22Rv1 (cell line): ENCODE data around the gene EPGN.
"Not testable (repeated sequence)": the region's sequence is repeated elsewhere in the genome, so short reads cannot be mapped to it uniquely, and the experiment has no call there.

Experiments used
- H3K27ac ChIP-seq: fragments of 450-650 bp; 2 replicates; pipeline ENCODE4 v1.5.1; 2017
- ZFX ChIP-seq: fragments of 450-650 bp; IDR thresholded peaks from 2 replicates; pipeline ENCODE4 v1.6.1; 2017; ENCODE audit warnings: antibody characterized with exemption, borderline replicate concordance
- TF ChIP-seq, protein P1 (sequence below): fragments of 450-650 bp; IDR thresholded peaks from 2 replicates; pipeline ENCODE4 v1.5.1; 2017; ENCODE audit warnings: mild to moderate bottlenecking

The EPGN gene

DNA sequence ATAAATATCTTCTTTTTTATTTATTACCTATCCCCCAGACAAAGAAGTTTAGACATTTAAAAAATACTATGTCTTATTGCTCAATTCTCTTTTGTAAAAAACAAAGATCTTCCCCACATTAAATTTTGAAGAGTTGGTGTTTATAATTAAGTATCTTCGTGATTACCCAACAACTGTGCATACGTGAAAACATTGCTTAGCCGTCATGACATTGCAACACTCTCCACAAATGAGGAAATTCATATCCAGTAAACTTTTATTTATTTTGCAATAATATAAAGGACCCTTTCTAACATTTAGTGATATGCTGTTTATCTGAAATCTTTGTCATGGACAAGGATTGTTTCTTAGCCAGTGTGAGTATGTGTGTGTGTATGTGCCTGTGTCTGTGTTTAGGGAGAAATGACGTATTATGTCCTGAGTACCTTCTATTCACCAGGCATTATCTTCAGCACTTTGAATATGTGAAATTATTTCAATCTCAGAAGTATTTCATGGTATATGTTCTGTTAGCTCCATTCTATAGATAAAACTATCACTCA, 30.6 kb downstream of the EPGN start:
- TF ChIP-seq, protein P1, sequence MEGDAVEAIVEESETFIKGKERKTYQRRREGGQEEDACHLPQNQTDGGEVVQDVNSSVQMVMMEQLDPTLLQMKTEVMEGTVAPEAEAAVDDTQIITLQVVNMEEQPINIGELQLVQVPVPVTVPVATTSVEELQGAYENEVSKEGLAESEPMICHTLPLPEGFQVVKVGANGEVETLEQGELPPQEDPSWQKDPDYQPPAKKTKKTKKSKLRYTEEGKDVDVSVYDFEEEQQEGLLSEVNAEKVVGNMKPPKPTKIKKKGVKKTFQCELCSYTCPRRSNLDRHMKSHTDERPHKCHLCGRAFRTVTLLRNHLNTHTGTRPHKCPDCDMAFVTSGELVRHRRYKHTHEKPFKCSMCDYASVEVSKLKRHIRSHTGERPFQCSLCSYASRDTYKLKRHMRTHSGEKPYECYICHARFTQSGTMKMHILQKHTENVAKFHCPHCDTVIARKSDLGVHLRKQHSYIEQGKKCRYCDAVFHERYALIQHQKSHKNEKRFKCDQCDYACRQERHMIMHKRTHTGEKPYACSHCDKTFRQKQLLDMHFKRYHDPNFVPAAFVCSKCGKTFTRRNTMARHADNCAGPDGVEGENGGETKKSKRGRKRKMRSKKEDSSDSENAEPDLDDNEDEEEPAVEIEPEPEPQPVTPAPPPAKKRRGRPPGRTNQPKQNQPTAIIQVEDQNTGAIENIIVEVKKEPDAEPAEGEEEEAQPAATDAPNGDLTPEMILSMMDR: no peak
- no peak for TF ChIP-seq ZFX
- no peak overlapping the region for H3K27ac ChIP-seq

DNA sequence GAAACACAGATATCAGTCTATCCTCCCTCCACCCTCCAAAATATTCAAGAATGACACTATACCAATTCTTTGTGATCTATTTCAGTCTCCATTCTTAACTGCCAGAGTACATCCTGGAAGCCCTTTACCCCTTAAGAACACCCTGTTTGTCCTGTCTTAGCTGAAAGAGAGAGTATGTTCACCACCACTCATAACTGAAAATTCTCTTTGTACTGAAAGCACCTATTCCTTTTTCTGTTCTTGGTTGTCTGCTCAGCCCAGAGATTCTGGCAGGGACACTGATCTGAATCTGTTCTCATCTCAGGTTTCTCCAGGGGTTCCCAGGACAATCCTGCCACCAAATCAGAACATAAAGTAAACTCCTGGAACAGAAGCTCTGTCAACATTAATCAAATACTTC, 31.2 kb downstream of the EPGN start:
- TF ChIP-seq, protein P1: no peak
- TF ChIP-seq ZFX: no peak
- H3K27ac ChIP-seq: no peak overlapping the region

DNA sequence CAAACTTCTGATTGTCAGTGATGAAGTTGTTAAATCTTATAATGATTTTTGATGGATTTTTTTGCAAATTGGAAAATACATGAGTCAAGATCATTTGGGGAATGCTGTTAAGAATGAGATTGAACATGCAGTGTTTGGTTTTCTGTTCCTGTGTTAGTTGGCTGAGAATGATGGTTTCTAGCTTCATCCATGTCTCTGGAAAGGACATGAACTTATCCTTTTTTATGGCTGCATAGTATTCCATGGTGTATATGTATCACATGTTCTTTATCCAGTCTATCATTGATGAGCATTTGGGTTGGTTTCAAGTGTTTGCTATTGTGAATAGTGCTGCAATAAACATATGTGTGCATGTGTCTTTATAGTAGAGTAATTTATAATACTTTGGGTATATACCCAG, 32.2 kb downstream of the EPGN start:
- H3K27ac ChIP-seq: not testable (repeated sequence)

DNA sequence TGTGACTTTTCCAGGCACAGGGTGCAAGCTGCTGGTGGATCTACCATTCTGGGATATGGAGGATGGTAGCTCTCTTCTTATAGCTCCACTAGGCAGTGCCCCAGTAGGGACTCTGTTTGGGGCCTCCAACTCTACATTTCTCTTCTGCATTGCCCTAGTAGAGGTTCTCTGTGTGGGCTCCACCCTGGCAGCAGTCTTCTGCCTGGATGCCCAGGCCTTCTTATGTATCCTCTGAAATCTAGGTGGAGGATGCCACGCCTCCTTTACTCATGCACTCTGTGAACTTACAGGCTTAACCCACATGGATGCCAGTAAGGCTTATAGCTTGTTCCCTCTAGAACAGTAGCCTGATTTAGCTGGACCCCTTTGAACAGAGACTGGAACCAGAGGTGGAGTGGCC, 35.8 kb downstream of the EPGN start:
- H3K27ac ChIP-seq: no peak overlapping the region

DNA sequence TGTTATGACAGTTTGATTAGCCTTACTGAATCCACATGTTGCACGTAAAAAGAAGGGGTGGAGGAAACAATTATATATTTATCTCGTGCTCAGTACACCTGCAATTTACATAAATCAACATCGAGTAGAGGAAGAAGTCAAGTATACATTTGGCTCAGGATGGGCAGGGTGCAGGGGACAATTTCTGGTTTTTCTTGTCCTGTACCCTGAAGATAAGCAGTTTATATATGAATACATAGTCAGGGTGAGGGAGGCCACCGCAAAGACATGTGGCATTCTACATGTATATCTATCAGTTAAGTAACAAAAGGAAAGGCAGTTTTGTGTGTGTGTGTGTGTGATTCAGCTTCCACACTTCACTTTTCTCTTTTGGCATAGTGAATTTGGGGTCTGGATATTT, 45.6 kb downstream of the EPGN start:
- no peak overlapping the region for H3K27ac ChIP-seq
- no peak for TF ChIP-seq ZFX
- TF ChIP-seq, protein P1: no peak

More for the DNA sequence above, 35.8 kb downstream of the EPGN start:
- TF ChIP-seq, protein P1: no peak
- TF ChIP-seq ZFX: no peak

DNA sequence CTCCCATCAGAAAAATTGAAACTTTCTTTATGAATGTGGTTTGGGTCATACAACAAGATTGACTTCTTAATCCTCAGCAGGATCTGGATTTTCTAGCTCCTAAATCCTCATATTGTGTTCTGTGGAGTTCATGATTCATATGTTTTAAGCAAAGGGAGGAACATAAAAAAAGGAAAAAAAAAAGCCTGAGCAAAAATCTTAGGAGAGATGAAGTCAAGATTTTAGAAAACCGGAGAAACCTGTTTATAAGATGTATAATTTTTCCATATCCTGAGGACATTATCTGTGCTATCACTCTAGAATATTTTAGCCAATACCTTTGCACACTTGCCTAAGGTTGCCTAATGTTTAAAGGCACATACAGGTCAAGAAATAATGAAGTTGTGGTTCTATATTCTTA, 49.7 kb downstream of the EPGN start:
- no peak overlapping the region for H3K27ac ChIP-seq
- TF ChIP-seq, protein P1: no peak
- no peak for TF ChIP-seq ZFX

DNA sequence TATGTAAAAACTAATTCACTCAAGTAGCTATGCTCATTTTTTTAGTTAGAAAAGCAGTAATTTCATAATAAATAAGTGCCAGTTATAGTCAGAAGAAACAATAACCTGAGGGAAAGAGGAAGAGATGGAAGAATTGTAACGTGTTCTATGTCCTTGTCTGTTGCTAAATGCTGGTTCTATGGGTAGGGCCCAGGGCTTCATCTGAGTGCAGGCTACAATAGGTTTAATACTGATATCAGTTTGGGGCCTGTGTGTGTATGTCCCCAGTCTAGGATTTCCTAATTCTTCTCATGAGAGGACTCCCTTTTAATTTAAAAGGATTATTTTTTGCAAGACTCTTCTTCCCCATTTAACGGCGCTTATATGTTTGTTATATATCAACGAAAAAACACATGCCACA, 53.4 kb downstream of the EPGN start:
- TF ChIP-seq ZFX: no peak
- TF ChIP-seq, protein P1: no peak
- no peak overlapping the region for H3K27ac ChIP-seq

DNA sequence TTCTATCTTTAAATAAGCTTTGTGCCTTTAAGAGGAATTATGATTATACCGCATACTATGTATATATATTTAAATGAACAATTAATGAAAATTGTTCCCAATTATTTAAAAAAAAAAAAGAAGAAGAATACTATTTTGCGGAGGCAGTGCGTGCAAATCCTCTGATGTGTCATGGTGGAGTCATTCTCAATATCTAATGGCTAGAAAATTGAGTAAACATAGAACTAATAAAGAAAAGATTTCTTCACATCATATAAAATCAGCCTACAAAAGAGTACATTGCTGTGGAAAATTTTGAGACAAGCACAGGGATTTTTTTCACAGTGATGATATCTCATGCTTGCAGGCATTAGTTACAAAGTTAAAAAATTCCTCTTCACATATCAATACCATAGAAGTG, 54.1 kb downstream of the EPGN start:
- no peak overlapping the region for H3K27ac ChIP-seq
- no peak for TF ChIP-seq ZFX

DNA sequence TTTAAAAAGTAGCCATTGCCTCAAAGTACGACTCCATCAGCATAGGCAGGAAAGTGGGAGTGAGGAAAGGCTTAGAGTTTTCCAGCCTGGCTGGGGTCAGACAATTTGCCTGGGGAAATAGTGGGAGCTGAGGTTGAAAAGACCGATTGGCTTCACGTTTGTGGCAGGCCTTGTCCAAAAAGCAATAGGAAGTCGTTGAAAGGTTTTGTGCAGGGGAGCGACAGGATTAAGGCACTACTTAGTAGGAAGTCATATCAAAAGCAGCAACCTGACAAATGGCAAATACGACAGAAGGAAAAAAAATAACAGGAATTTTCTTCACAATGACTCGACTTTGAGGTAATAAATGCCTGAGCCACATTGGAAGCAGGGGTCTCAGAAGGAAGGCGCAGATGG, 56.0 kb downstream of the EPGN start:
- no peak overlapping the region for H3K27ac ChIP-seq
- TF ChIP-seq, protein P1: no peak
- no peak for TF ChIP-seq ZFX
